AG10803 (cell line): Measurements from ENCODE around the gene KLRG1.

Experiments used
- DNase-seq: peaks from one replicate; pipeline ENCODE4 v3.0.0; 2010; ENCODE audit warnings: low read depth
- H3K4me3 ChIP-seq: 2 replicates; pipeline ENCODE4 v1.5.1; 2011; ENCODE audit warnings: mild to moderate bottlenecking, low read length, control low read depth
- CTCF ChIP-seq: conservative IDR thresholded peaks from 2 replicates; pipeline ENCODE4 v1.5.1; 2011; ENCODE audit warnings: mild to moderate bottlenecking, low read length, control low read depth, inconsistent platforms

Gene KLRG1

GRCh38 chr12:8956772-8957171, 32.6 kb upstream of the KLRG1 start:
- H3K4me3 ChIP-seq: no peak overlapping the region
- no peak for DNase-seq
- no peak for TF ChIP-seq CTCF

GRCh38 chr12:8957561-8957960, 31.8 kb upstream of the KLRG1 start:
- H3K4me3 ChIP-seq: no peak overlapping the region
- TF ChIP-seq CTCF: no peak
- DNase-seq: no peak

DNA sequence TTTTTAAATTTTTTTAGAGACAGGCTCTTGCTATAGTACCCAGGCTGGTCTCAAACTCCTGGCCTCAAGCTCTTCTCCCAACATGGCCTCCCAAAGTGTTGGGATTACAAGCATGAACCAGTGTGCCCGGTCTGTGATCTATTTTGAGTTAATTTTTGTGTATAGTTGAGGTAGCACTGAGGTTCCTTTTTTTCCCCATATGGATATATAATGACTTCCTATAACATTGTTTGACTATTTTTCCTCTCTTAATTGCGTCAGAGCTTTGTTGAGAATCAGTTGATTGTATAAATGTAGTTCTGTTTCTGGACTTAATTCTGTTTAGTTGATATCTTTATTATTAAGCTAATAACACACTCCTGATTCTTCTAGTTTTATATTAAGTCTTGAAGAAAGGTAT, 31.3 kb upstream of the KLRG1 start:
- DNase-seq: no peak
- no peak overlapping the region for H3K4me3 ChIP-seq
- TF ChIP-seq CTCF: no peak

- no peak for DNase-seq
- TF ChIP-seq CTCF: no peak
- H3K4me3 ChIP-seq: no peak overlapping the region
Observed at GRCh38 chr12:8960176-8960575, 29.2 kb upstream of the KLRG1 start.

DNA sequence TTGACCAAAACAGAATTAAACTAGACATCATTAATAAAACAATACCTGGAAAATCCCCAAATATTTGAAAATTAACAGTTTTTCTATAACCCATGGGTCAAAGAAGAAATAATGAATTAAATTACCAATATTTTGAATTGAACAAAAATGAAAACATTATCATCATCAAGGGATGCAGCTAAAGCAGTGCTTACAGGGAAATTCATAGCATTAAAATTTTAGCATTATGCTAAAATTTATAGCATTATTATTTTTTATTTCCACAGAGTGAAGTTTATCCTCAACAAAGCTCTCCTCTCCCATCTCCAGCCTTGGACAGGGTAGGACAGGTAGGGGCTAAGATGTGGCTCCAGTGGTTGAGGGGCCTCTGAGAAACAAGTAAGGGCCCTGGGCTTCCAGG, 20.6 kb upstream of the KLRG1 start:
- no peak for TF ChIP-seq CTCF
- DNase-seq: no peak
- no peak overlapping the region for H3K4me3 ChIP-seq

DNA sequence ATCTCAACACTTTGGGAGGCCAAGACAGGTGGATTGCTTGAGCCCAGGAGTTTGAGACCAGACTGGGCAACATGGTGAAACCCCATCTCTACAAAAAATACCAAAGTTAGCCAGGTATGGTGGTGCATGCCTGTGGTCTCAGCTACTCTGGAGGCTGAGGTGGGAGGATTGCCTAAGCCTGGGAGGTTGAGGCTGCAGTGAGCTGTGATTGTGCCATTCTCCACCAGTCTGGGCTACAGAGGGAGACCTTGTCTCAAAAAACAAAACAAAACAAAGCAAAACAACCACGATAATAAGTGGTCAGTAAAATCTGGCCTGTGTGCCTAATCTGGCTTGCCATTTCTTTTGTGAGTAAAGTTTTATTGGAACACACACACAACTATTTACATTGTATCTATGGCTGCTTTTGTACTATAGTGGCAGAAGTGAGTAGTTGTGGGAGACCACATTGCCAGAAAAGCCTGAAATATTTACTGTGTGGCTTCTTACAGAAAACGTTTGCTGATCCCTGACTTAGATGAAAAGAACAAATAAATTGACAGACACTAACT, 19.4 kb upstream of the KLRG1 start:
- no peak for TF ChIP-seq CTCF

DNA sequence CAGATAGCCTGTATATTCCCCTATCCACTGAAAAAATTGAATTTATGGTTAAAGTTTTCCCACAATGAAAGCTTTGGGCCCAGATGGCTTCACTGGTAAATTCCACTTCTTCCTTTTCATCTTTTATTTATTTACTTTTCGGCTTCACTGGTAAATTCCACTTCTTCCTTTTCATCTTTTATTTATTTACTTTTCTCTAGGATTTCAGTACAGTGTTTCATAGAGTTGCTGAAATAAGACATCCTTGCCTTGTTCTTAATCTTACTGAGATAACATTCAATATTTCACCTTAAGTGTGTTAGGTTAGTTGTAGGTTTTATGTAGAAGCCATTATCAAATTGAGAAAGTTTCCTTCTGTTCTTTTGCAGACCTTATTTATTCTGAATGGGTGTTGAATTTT, 18.9 kb upstream of the KLRG1 start:
- no peak for DNase-seq
- no peak for TF ChIP-seq CTCF
- no peak overlapping the region for H3K4me3 ChIP-seq

More for the DNA sequence above, 19.4 kb upstream of the KLRG1 start:
- no peak for DNase-seq
- H3K4me3 ChIP-seq: no peak overlapping the region
